ENCODE results near the gene ADGRA3.

DNA sequence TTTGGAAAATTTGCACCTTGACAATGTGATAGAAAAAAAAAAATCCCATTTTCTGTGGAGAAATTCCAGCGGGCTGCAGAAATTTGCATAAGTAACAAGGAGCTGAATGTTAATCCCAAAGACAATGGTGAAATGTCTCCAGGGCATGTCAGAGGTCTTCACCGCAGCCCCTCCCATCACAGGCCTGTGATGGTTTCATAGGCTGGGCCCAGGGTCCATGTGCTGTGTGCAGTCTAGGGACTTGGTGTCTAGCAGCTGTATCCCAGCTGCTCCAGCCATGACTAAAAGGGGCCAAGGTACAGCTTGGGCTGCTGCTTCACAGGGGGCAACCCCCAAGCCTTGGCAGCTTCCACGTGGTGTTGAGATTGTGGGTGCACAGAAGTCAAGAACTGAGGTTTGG, 85.2 kb downstream of the ADGRA3 start:
- TF ChIP-seq, protein P1, sequence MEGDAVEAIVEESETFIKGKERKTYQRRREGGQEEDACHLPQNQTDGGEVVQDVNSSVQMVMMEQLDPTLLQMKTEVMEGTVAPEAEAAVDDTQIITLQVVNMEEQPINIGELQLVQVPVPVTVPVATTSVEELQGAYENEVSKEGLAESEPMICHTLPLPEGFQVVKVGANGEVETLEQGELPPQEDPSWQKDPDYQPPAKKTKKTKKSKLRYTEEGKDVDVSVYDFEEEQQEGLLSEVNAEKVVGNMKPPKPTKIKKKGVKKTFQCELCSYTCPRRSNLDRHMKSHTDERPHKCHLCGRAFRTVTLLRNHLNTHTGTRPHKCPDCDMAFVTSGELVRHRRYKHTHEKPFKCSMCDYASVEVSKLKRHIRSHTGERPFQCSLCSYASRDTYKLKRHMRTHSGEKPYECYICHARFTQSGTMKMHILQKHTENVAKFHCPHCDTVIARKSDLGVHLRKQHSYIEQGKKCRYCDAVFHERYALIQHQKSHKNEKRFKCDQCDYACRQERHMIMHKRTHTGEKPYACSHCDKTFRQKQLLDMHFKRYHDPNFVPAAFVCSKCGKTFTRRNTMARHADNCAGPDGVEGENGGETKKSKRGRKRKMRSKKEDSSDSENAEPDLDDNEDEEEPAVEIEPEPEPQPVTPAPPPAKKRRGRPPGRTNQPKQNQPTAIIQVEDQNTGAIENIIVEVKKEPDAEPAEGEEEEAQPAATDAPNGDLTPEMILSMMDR (IDR thresholded peaks at IDR 0.05) = no peak
- no peak for TF ChIP-seq EP300 (IDR thresholded peaks at IDR 0.05)

All from upper lobe of left lung (tissue), 4 donors.